ENCODE data around the gene ABCA7.
A peak's percentile ranks its signal among the peaks of the same experiment; 100 is the strongest.

ABCA7 gene, protein sequence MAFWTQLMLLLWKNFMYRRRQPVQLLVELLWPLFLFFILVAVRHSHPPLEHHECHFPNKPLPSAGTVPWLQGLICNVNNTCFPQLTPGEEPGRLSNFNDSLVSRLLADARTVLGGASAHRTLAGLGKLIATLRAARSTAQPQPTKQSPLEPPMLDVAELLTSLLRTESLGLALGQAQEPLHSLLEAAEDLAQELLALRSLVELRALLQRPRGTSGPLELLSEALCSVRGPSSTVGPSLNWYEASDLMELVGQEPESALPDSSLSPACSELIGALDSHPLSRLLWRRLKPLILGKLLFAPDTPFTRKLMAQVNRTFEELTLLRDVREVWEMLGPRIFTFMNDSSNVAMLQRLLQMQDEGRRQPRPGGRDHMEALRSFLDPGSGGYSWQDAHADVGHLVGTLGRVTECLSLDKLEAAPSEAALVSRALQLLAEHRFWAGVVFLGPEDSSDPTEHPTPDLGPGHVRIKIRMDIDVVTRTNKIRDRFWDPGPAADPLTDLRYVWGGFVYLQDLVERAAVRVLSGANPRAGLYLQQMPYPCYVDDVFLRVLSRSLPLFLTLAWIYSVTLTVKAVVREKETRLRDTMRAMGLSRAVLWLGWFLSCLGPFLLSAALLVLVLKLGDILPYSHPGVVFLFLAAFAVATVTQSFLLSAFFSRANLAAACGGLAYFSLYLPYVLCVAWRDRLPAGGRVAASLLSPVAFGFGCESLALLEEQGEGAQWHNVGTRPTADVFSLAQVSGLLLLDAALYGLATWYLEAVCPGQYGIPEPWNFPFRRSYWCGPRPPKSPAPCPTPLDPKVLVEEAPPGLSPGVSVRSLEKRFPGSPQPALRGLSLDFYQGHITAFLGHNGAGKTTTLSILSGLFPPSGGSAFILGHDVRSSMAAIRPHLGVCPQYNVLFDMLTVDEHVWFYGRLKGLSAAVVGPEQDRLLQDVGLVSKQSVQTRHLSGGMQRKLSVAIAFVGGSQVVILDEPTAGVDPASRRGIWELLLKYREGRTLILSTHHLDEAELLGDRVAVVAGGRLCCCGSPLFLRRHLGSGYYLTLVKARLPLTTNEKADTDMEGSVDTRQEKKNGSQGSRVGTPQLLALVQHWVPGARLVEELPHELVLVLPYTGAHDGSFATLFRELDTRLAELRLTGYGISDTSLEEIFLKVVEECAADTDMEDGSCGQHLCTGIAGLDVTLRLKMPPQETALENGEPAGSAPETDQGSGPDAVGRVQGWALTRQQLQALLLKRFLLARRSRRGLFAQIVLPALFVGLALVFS (N-terminal part only)

DNA sequence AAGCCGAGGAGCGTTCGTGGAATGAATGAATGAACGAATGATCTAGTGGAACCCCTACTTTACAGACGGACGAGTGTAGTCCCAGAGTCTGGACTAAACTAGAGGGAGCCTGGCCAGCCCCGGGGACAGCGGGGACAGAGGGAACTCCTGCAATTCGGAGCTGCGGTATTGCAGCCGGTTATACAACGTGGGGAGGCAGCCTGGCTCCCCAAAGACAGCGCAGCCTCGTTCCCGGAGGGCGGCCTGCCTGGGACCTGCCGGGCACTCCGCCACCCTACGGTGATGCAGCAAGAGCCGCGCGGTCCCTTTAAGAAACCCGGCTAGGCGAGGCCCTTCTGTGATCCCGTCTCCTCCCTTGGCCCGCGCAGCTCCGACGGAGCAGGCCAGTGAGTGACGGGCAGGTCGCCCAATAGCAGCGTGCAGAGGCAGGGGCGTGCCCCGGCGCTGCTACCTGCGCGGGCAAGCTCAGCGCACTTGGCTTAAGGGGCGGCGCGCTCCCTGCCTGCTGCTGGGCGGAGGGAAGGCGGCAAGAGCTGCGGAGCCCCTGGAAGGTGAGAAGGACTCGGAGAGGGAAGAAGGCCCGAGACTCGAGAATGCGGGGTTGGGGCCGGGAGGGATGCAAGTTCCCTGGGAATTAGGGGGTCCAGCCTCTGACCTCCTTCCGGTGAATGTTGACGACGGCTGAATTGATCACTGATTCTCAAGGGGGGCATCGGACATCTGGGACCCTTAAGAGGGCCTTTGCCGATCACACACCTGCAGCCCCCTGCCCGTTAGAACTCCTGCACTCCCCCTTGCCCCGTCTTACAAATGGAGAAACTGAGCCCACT, at the start of gene ABCA7:
Gene ABCA7 (plus strand): TSS at position 462 of the 830 bp plus-strand sequence. CDS start 1,255 bp downstream, outside the sequence.
- DNase-seq (ENCODE audit: low spot score) = peak; percentile 94

DNA sequence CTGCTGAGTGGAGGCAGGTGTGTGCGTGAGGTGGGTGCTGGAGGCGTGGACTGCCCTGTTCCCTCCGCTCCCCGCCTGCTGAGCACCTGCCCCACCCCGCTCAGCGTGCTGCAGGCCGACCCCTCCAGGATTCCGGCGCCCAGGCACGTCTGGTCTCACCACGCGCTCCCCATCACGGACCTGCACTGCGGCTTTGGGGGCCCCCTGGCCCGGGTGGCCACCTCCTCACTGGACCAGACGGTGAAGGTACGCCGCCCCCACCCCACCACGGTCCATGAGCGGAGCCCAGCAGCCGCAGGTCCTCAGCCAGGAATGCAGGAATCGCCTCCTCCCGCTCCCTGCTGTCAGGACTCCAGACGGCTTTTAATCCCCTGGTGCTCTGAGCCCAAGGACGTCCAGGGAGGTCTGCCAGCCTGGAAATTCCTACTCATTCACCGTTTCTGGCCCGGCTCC, 49.8 kb upstream of the ABCA7 start:
- DNase-seq (ENCODE audit: low spot score) = no peak

DNA sequence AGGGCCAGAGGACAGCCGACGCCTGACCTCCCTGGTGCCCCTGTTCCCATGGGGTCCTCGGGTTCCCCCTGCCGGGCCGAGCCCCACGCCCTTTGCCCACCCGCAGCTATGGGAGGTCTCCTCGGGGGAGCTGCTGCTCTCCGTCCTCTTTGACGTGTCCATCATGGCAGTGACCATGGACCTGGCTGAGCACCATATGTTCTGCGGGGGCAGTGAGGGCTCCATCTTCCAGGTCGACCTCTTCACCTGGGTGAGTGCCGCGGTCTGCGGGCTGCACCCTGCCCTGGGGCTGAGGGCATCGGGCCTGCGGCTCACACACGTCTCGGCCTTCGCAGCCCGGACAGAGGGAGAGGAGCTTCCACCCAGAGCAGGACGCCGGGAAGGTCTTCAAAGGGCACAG, 49.2 kb upstream of the ABCA7 start:
- no peak for DNase-seq (ENCODE audit: low spot score)

DNA sequence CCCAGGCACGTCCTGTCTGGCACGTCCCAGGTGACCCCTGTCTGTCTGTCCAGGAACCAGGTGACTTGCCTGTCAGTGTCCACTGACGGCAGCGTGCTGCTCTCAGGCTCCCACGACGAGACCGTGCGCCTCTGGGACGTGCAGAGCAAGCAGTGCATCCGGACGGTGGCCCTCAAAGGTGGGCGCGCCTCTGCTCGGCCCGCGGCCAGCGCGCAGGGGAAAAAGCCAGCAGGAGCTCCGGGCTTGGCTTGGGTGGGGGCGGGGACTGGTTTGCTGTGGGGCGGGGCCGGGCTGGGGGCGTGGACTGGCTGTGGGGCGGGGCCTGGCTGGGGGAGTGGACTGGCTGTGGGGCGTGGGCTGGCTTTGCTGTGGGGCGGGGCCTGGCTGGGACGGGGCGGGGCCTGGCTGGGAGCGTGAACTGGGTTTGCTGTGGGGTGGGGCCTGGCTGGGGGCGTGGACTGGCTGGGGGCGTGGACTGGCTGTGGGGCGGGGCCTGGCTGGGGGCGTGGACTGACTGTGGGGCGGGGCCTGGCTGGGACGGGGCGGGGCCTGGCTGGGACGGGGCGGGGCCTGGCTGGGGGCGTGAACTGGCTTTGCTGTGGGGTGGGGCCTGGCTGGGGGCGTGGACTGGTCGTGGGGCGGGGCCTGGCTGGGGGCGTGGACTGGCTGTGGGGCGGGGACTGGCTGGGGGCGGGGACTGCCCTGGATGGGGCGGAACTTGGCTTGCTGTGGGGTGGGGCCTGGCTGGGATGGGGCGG, 48.6 kb upstream of the ABCA7 start:
- DNase-seq (ENCODE audit: low spot score) = peak; percentile 59

DNA sequence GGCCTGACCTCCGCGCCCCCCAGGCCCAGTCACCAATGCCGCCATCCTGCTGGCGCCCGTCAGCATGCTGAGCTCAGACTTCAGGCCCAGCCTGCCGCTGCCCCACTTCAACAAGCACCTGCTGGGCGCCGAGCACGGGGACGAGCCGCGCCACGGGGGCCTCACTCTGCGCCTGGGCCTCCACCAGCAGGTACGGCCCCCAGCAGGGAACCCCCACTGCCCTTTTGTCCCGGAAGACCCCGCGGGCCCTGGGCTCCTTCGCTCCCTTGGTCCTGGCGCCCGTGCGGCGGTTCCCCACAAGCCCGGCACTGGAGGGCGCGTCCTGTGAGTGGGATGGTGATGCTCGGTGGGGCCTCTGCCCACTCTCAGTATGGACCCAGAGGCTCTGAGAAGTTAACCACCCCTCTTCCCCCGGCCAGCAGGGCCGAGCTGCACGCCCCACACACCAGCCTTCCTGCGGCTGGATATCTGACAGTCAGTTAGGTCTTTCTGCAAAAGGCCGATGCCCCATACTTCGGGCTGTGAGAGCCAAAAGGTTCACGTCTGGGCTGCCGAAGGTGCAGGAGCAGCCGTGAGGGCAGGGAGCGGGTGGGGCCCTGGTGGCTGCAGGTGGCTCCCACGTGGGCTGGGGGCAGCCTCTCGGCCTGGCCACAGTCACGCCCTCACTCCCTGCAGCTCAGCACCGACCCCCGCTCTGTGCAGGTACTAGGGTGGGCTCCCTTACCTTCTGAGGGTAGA, 47.8 kb upstream of the ABCA7 start:
- DNase-seq (ENCODE audit: low spot score) = no peak

DNA sequence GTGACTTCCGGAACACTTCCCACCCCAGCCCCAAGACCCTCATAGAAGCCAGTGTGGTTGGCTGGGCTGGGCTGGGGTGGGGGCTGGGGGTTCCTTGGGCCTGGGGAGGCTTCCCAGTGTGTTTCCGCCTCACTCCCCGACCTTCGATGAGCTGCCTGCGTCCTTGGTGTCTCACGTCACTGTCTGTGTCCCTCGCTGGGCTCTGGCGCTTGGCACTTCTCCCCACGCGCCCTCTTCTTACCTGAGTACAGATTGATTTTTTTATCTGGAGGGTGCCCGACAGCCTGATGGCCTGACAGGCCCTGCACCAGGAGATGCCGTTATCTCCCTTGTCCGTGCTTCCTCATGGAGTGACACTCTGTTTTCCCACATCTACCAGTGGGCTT, 47.2 kb upstream of the ABCA7 start:
- no peak for DNase-seq (ENCODE audit: low spot score)

DNA sequence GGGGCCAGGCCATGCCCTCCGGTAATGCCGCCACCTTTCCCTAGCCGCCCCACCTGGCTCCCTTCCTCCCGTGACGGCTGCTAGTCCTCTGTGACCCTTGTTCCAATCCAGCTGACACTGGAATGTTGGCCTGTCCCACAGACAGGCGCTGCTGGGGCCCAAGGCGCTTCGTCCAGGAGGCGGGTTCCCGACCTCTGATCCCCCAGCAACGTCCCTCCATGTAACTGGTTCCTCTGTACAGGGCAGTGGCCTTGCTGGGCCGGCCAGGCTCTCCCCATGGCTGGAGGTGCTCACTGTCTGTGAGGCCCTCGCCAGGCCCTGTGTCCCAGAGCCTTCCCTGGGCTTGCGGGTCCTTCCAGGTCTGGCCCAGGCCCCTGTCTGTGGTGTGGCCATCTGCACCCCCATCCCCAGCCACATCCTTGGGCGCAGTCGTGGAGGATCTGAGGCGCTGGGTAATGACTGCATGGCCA, 46.5 kb upstream of the ABCA7 start:
- DNase-seq (ENCODE audit: low spot score) = no peak

DNA sequence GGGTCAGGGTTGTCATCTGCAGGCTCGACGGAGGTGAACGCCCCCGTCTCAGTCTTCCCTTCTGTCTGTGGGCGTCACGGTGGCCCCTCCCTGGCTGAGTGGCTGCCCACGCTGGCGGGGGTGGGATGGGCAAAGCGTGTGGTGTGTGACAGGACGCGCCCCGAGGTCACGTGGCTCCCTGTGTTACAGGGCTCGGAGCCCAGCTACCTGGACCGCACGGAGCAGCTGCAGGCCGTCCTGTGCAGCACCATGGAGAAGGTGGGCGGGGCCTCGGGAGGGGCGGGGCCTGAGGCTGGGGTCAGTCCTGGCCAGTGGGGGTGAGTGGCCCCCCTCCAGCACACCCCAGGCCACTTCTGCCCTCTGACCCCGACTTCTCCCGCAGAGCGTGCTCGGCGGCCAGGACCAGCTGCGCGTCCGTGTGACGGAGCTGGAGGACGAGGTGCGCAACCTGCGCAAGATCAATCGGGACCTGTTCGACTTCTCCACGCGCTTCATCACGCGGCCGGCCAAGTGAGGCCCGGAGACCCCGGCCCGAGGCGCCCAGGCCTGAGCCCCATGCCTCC, 46.0 kb upstream of the ABCA7 start:
- no peak for DNase-seq (ENCODE audit: low spot score)

DNA sequence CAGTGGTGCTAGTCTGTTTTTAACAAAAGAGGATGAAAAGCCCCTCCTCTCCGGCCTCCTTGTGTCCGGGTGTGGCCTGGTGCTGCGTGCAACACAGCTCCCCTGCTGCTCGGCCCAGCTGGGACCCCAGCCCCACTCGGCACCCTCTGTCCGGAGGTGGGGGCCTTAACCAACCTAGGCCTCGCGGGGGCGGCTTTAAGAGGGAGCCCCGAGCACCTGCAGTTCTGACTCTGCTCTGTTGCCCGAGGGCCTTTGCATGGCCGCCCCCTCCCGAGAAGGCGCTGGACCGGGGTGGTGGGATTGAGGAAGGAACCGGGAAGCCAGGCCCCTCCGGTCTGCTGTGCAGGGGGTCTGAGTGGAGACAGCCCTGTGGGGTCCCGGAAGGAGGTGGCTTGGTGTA, 45.4 kb upstream of the ABCA7 start:
- DNase-seq (ENCODE audit: low spot score) = no peak

DNA sequence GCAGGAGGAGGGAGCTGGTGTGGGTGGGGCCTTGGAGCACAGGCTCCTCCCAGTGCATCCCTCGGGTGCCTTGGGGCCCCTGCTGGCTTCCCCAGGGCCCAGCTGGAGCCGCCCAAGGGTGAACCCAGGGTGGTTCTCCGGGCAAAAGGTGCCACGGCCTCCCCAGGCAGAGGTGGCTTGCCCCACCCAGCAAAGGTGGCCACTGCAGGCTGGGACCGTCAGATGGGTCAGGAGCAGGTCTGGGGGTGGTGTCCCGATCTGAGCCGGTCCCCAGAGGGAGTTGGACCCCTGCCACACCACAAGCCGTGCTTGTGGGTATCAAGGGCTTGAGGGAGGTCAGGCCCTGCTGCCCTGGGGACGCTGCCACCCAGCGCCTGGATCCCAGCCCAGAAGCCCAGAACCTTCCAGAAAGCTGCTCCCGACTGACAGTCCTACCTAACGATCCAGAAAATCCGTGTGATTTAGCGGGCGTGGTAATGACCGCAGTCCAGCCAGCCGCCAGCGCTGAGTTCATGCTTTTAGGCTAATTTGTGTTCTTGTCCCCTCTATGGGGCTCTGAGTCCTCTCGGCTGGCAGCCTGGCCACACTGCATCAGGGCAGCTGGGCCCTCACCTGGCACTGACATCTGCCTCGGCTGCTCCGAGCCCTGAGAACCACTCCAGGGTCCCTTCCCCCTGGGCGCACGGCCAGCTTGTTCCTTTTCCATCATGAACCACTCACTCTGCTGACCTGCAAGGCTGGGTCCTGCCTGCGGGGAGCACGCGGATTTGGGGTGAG, 44.7 kb upstream of the ABCA7 start:
- no peak for DNase-seq (ENCODE audit: low spot score)

DNA sequence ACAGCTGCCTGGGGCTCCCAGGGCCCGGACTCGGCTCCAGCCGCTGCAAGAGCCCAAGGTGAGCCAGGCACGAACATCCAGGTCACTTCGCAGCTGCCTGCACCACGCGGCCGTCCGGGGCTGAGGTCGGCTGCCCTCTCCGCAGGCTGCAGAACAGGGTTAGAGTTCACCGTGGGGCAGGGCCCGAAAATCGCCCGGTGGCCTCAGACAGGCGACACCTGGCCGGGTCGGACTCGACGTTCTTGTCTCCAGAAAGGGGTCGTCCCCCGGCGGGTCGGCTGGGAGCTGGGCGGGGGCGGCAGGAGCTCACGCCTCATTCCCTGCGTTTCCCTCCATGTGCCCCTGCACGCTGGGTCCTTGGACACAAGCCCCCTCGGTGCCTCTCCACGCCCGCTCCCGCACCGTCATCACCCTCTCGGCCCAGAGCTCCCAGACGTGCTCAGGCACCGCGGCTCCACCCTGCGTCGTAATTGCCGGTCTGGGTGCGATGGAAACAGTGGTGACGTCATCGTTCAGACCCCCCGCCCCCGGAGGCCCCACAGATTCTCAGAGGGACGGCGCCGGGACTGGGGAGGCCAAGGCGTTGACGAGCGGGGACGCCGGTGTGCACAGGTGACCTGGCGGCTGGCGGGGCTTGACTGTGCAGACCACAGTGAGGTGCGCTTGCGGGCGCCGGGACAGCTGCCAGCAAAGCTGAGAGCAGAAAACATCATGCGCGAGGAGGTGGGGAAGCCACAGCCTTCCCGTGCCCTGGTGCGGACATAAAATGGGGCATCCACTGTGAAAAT, 43.7 kb upstream of the ABCA7 start:
- DNase-seq (ENCODE audit: low spot score) = no peak

DNA sequence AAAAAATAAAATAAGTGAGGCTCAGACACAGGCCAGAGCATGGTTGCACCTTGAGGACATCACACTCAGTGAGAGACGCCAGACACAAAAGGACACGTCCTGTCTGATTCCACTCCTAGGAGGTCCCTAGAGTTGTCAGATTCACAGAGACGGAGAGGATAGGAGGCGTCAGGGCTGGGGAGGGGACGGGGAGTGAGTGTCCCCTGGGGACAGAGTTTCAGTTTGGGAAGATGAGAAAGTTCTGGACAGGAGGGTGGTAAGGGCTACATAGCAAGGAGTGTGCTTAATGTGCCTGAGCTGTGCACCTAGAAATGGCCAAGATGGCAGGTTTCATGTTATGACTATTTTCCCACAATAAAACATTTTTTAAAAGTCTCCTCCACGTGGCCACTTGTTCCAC, 41.8 kb upstream of the ABCA7 start:
- no peak for DNase-seq (ENCODE audit: low spot score)

DNA sequence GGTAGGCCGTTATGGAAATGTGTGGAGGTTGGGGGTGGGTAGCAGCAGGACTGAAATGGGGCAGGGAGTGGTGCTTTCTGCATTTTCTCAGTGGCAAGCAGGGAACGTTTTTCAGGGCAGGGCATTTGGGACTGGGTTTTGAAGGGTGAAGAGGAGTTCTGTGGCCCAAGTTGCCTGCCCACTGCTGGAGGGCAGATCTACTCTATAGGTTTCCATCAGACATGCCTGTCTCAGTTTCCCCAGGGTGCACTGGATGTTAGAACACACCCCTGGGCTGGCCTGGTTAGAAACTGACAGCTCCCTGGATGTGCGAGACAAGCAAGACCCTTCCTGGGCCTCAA, 40.6 kb upstream of the ABCA7 start:
- DNase-seq (ENCODE audit: low spot score) = no peak

DNA sequence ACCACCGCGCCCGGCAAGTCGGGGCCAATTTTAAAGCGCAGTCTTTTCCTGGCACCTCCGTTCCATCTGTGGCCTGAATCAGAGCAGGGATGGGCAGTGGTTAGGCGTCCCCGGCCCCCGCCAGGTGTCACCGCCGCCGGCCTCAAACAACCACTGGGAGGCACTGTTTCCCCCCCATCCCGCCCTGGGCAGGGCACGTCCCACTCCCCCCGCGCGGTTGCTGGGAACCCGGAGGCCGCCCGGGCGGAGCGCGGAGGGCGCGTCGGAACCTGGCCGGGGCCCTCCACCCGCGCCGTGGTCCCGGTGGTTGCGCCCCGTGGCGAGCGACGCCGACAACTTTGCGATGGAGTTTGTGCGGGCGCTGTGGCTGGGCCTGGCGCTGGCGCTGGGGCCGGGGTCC, 39.8 kb upstream of the ABCA7 start, which contains the start of gene GRIN3B:
Gene GRIN3B (plus strand): TSS at position 325 of the 400 bp plus-strand sequence. CDS start 19 bp downstream, at position 344.
- no peak for DNase-seq (ENCODE audit: low spot score)

DNA sequence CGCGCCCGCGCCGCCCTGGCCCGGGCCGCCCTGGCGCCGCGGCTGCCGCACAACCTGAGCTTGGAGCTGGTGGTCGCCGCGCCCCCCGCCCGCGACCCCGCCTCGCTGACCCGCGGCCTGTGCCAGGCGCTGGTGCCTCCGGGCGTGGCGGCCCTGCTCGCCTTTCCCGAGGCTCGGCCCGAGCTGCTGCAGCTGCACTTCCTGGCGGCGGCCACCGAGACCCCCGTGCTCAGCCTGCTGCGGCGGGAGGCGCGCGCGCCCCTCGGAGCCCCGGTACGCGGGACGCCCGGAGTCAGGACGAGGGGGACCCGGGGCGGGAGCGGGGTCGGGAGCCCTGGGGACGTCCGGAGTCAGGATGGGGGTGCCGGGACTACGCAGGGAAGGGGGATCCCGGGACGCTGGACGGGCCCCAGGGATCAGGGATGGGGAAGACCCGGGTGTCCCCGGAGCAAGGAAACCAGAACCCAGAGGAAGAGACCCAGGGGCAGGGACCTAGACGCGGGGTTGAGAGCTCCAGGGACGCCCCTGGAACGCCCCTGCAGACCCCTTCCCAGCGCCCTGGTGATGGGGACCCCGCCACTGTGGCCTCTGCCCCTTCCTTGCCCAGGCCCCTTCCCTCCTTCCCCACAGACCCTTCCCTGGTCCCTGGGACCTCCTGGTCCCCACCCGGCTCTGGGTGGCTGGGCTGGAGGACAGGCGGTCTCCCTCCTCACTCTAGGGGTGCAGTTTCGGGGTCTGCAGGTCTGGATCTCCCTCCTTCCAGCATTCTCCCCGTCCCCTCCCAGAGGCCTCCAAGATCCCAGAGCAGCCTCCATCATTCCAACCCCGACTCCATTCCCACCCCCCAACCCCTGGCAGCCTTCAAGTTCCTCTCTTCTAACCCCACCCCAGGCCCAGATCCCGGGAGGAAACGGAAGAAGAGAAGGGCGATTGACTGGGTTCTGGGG, 39.0 kb upstream of the ABCA7 start:
- DNase-seq (ENCODE audit: low spot score) = no peak

DNA sequence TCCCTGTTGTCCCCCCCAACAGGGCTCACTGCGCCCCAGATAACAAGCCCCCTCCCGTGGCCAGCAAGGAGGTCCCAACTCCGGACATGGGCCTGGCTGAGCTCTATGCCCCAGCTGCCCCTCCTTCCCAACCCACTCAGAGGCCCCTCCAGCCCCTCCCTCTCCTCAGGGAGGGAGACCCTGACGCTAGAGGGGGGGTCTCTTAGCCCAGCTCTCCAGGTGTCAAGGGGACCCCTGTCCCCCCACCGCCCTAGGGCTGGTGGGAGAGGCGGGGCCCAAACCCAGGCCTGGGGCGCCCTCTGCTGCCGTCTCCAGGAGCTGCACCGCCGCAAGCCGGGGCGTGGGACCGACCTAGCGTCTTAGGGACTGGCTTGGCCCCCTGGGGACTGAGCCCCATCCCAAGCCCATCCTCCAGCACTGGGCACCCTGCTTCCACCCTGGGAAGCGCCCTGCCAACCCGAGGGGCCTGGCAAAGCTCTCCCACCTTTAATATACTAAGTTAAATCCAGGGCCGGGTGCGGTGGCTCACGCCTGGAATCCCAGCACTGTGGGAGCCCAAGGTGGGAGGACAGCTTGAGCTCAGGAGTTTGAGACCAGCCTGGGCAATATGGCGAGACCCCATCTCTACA, 38.3 kb upstream of the ABCA7 start:
- no peak for DNase-seq (ENCODE audit: low spot score)
